ENCODE data around the gene CYREN.

- TF ChIP-seq TEAD4 (IDR thresholded peaks at IDR 0.05) (no peak), YY1 (IDR thresholded peaks at IDR 0.05; ENCODE audit: low read depth) (no peak), FOXM1 (IDR thresholded peaks at IDR 0.05; ENCODE audit: borderline replicate concordance, low read depth) (no peak), ZBTB7A (IDR thresholded peaks at IDR 0.05; ENCODE audit: low read depth) (no peak), TAF1 (IDR thresholded peaks at IDR 0.05; ENCODE audit: low read depth) (no peak), EGR1 (IDR thresholded peaks at IDR 0.05) (no peak), CREB1 (IDR thresholded peaks at IDR 0.05; ENCODE audit: low read depth) (no peak), EP300 (IDR thresholded peaks at IDR 0.05; ENCODE audit: borderline replicate concordance) (no peak)
- TF ChIP-seq, protein P1, sequence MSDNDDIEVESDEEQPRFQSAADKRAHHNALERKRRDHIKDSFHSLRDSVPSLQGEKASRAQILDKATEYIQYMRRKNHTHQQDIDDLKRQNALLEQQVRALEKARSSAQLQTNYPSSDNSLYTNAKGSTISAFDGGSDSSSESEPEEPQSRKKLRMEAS (IDR thresholded peaks at IDR 0.05) = no peak
- TF ChIP-seq, protein P2, sequence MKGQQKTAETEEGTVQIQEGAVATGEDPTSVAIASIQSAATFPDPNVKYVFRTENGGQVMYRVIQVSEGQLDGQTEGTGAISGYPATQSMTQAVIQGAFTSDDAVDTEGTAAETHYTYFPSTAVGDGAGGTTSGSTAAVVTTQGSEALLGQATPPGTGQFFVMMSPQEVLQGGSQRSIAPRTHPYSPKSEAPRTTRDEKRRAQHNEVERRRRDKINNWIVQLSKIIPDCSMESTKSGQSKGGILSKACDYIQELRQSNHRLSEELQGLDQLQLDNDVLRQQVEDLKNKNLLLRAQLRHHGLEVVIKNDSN (IDR thresholded peaks at IDR 0.05) = no peak
- TF ChIP-seq, protein P3, sequence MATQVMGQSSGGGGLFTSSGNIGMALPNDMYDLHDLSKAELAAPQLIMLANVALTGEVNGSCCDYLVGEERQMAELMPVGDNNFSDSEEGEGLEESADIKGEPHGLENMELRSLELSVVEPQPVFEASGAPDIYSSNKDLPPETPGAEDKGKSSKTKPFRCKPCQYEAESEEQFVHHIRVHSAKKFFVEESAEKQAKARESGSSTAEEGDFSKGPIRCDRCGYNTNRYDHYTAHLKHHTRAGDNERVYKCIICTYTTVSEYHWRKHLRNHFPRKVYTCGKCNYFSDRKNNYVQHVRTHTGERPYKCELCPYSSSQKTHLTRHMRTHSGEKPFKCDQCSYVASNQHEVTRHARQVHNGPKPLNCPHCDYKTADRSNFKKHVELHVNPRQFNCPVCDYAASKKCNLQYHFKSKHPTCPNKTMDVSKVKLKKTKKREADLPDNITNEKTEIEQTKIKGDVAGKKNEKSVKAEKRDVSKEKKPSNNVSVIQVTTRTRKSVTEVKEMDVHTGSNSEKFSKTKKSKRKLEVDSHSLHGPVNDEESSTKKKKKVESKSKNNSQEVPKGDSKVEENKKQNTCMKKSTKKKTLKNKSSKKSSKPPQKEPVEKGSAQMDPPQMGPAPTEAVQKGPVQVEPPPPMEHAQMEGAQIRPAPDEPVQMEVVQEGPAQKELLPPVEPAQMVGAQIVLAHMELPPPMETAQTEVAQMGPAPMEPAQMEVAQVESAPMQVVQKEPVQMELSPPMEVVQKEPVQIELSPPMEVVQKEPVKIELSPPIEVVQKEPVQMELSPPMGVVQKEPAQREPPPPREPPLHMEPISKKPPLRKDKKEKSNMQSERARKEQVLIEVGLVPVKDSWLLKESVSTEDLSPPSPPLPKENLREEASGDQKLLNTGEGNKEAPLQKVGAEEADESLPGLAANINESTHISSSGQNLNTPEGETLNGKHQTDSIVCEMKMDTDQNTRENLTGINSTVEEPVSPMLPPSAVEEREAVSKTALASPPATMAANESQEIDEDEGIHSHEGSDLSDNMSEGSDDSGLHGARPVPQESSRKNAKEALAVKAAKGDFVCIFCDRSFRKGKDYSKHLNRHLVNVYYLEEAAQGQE (IDR thresholded peaks at IDR 0.05; ENCODE audit: low read depth) = no peak
Measured at GRCh38 chr7:135147341-135147898, 23.1 kb downstream of the CYREN start.

Data from Ishikawa (cell line).